ENCODE data around the gene SERINC4.
"Not testable (repeated sequence)": the region's sequence is repeated elsewhere in the genome, so short reads cannot be mapped to it uniquely, and the experiment has no call there.

SERINC4 gene

DNA sequence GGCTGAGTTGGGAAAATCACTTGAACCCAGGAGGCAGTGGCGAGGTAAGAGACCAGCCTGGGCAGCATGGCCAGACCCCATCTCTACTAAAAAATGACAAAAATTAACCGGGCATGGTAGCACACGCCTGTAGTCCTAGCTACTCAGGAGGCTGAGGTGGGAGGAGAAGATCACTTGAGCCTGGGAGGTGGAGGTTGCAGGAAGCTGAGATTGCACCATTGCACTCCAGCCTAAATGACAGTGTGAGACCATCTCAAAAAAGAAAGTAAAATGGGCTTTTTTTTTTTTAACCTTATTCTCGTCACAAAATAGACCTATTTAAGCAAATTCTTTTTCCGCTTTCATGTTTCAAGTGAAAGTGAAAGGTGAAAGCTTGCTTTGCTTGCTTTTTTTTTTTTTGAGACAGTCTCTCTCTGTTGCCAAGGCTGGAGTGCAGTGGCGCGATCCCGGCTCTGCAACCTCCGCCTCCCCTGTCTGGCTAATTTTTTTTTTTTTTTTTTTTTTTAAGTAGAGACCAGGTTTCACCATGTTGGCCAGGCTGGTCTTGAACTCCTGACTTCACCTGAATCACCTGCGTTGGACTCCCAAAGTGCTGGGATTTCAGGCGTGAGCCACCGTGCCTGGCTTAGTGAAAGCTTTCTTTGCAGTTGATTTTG, 50.2 kb downstream of the SERINC4 start:
- DNase-seq (ENCODE audit: low read depth in 2 of 2) = peak in 1 of 2 experiments; percentile 29

DNA sequence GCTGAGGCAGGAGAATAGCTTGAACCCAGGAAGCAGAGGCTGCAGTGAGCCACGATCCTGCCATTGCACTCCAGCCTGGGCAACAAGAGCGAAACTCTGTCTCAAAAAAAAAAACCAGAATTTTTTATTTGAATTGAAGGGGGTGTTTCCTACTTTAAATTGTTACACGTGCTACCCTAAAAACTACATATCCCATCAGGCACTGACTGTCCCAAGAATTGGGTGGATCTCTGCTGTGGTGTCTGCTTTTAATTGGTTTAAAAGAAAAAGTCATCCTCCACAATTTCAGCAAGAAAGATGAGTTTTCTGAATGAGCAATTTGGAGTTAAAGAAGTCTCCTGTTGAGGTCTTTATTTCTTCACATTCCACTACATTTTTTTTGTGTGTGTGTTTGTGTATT, 51.6 kb downstream of the SERINC4 start:
- no peak for DNase-seq (ENCODE audit: low read depth in 2 of 2)

DNA sequence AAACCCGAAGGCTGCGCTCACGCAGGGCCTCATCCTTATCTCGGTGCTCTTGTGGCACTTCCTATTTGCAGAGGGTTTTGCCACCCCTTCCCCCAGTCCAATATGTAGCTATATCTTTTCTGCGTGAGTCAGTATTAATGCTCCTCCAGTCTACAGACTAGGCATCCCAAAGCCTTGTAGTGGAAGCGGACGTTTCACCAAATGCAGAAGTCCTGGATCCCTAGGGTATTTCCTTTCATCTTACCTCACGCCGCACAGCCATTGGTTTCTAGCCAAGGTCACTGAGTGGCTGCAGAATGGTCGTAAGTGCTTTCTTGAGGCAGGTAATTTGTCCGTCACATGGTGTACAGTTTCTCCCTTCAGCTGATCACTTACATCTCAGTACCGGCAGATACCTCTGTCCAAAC, 53.1 kb downstream of the SERINC4 start:
- DNase-seq (ENCODE audit: low read depth in 2 of 2) = not testable (repeated sequence)

DNA sequence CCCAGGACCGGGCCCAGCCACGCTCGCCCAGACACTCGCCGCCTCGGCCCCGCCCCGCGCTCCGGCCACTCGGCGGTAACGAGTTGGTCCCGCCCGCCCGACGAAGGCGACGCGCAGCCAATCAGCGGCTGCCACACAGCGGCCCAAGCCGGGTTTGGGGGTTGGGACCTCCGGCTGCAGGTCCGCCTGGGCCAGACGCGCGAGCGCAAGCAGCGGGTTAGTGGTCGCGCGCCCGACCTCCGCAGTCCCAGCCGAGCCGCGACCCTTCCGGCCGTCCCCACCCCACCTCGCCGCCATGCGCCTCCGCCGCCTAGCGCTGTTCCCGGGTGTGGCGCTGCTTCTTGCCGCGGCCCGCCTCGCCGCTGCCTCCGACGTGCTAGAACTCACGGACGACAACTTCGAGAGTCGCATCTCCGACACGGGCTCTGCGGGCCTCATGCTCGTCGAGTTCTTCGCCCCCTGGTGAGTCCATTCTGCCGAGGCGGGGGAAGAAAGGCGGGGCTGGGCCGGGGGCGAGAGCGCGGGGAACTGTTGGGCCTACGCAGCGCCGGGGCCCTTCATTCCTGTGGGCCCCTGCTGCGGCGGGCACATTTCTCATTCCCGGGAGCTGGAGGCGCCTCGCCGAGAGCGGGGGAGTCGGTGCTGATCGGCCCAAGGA, 53.6 kb downstream of the SERINC4 start, which contains the start of gene PDIA3:
Gene PDIA3 (plus strand): TSS at position 194 of the 658 bp plus-strand sequence. CDS start 102 bp downstream, at position 296.
- peak; percentile 78 to 90 for DNase-seq (ENCODE audit: low read depth in 2 of 2)

Measured in stimulated activated CD4-positive, alpha-beta T cell treated with anti-CD3 and anti-CD28 coated beads, Interleukin-12 subunit alpha, Interleukin-12 subunit beta, amount 100 ng/mL, for 24 hours (primary cell).